GM15510 (cell line): ENCODE results near the gene ISM2.

ENCODE experiments used
- POLR2A ChIP-seq: IDR thresholded peaks from 3 replicates; pipeline ENCODE4 v1.6.1; 2011; ENCODE audit warnings: borderline replicate concordance; ENCODE audit not compliant: insufficient read length; ENCODE audit errors: extremely low read depth

ISM2 gene

DNA sequence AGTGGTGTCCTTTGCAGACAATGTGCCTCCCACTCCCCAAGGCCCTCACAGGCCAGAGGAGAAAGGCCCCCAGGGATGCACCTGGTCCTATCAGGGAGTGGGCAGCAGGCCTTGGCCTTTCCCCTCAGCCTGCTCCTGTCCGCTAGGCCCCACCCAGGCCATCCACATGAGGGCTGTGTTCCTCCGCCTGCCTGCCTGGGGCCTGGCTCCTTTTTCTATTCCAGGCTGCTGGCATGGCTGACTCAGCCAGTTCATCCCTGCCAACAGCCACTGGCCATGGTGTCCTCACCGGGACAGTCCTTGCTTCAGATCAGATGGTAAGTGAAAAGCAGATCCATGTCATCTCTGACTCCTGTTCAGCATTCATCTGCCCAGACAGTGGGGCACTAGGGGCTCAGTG is 13.4 kb downstream of the ISM2 start:
- no peak for TF ChIP-seq POLR2A

- TF ChIP-seq POLR2A = no peak
Observed at GRCh38 chr14:77482422-77482821, 16.2 kb downstream of the ISM2 start.

DNA sequence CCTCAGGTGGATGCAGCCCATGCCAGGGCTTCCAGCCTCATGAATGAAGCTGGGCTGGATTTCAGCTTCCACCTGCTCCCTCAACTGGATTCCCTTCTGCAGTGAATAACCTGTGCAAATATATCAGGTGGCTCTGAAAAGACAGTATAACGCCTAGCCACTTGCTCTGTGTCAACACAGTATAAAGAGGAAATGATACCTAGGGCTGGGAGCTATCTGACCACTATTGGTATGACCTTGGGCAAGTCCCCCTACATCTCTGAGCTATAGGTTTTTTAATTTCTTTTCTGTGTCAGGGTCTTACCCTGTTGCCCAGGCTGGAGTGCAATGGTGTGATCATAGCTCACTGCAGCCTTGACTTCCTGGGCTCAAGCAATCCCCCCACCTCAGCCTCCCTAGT is 19.8 kb downstream of the ISM2 start:
- no peak for TF ChIP-seq POLR2A

GRCh38 chr14:77478029-77478428 is 20.6 kb downstream of the ISM2 start:
- no peak for TF ChIP-seq POLR2A

DNA sequence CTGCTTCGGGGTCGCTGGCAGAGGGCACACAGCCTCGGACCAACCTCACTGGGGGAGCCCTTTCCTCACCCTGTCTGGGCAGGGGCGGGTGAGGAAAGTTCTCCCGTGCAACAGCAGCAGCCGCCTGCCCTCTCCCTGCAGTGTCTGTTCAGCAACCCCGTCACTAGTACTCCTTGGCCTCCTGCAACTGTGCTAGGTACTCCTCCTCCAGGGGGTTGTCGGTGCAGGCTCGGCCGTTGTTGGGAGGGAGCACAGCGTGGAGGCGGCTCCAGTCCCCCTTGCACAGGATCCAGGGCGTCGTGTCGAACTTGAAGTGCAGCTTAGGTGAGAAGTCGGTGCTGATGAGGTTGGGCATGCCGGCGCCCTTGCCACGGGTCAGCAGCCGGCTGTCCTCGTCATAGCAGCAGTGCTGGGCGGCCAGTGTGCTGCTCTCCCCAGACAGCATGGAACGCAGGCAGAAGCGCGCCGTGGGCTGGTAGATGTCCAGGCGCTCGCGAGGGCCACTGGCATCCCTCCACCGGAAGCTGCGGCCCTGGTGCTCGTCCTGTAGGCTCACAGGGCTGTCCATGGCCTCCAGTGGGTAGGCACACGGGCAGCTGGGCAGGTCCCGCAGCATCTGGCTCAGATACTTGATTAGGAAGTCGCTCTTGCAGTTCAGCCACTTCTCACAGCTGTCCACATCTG is 23.0 kb downstream of the ISM2 start:
- no peak for TF ChIP-seq POLR2A

DNA sequence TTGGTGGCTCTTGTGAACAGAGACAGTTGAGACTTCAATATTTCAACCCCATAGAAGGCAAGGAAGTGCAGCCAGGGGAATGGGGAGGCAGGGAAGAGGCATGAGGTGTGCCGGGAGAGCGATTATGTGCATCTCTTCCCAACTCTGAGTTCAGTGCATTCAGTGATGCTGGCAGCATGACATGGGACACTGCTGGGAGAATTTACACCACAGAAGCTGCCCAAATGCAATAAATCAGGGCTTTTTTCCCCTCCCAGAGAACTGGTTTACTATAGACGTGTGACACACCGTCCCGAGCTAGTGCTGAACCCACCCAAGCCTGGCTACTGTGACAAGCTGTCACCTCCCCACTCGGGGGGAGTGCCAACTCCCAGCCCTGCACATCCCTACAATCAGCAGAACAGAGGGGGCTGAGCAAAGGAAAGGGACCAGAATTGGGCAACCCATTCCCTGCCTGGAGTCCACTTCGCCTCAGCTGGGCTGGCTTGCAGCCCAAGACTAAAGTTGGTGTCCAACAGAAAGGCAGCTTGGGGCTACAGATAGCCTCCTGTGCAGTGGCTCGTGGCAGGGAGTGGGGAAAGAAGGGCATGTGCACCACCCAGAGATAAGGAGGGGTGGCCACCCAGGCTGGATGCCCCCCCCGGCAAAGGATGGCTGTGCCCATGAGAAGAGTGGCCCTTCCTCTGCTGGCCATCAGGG is 24.0 kb downstream of the ISM2 start:
- TF ChIP-seq POLR2A = no peak

DNA sequence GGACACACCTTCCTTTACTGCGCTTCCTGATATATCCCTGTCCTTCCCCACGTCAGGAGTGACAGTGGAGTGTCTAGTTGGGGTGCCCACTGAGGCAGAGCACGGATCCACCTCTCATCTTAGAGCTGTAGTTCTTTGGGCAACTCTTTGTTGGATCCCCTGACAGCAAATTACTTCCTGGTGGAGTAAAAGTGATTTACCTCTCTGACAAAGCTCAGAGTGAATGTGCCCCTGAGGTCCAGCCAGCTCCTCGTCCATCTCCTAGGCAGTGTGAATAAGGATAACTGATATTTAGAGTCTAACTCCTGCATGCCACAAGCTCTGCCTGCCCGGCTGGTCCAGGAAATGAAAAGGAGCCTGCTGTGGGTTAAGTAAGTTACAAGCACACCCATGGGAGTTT is 24.7 kb downstream of the ISM2 start:
- no peak for TF ChIP-seq POLR2A

DNA sequence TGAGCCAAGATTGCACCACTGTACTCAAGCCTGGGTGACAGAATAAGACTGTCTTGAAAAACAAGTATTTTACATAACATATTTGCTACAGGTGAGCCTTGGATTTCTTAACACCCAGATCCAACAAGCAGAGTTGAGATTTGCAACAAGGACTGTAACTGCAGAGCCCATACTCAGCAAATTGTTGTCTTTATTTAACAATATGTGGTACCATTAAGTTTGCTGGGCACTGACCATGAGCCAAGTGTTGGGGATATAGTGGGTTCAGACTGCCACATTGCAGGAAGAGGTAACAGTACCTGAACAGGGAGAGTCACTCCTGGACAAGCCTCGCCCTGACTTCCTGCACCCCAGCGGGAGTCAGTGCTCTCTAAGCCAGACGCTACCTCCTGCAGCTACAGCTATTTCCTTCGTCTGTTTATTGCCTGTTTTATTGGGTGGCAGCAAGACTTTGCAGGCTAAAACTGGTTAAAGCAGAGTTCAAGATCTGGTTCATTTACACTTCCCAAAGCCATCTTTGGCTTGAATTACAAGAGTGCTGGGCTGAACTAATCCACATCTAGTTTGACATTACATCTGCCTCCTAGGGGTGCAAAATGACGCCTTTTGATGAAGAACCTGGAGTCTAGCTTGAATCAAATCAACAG is 28.3 kb downstream of the ISM2 start:
- no peak for TF ChIP-seq POLR2A

GRCh38 chr14:77469539-77469938 is 29.1 kb downstream of the ISM2 start:
- no peak for TF ChIP-seq POLR2A

- TF ChIP-seq POLR2A = no peak
Observed at GRCh38 chr14:77469067-77469505, 29.5 kb downstream of the ISM2 start.

- TF ChIP-seq POLR2A = no peak
Observed at GRCh38 chr14:77467801-77468200, 30.8 kb downstream of the ISM2 start.

- no peak for TF ChIP-seq POLR2A
Observed at GRCh38 chr14:77459072-77459723, 39.4 kb downstream of the ISM2 start.

DNA sequence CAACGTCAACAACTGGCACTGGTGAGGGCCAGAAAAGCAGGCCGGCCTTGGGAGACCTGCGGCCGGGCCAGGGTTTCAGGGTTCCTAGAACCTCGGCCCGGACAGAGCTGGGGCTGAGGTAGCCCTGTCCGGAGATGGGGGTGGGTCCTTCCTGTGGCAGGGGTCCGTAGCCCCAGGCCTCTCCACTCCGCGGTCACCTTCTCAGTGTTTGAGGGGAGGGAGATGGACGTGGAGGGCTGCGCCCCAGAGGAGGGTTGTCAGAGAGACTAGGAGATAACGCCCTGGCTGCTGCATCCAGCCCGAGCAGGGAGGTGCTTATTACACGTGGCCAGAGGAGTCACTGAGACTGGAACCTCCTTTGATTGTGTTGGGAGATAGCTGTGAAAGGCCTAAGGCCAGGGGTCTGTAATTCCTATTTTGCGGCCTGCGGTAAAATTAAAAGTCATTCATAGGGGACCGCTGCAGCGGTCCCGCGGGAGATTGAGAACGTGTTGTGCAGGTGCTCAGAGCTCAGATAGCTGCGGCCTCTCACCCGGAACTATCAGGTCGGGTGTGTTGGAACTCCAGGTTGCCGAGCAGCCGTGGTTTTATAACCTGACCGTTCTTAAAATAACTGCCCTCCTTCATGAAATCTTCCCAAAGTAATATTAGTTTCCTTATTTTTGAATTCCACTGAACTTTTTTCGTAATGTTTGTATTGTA is 40.2 kb downstream of the ISM2 start:
- no peak for TF ChIP-seq POLR2A

- TF ChIP-seq POLR2A = peak; percentile 93
Observed at GRCh38 chr14:77457522-77458248, 40.9 kb downstream of the ISM2 start, which contains the start of the genes AHSA1 and VIPAS39. TSS of gene AHSA1 (plus strand) at chr14:77458093. CDS start at chr14:77458190, 97 bp downstream. TSS of gene VIPAS39 (minus strand) at chr14:77457601. CDS start at chr14:77454102, 3,499 bp downstream.
